MCF 10A (cell line): ENCODE measurements around the gene PPP3CA. TPM values are rescaled to one million over a fixed set of nuclear protein-coding genes. Genes with fewer than 3 reads are reported as not detected.
A peak's percentile ranks its signal among the peaks of the same experiment; 100 is the strongest.

Experiments used
- BruUV-seq: library from RNA; stranded (reverse); fragments of 400-500 nt; replicated peaks from 2 replicates; lab custom pipeline; 2021; lab: Mats Ljungman, UMichigan
- CTCF ChIA-PET: fragments of 300-600 bp; sonication (Branson Sonifier 250); formaldehyde crosslinking; extraction: SDS; loops from one replicate; lab custom pipeline; 2021; ENCODE audit warnings: antibody characterized with exemption, inconsistent platforms; lab: Yijun Ruan, JAX
- POLR2A ChIA-PET: fragments of 300-600, 350-650 bp; sonication (Branson Sonifier 250); formaldehyde crosslinking; extraction: SDS; loops from one replicate; lab custom pipeline; 2020; ENCODE audit warnings: antibody characterized with exemption, inconsistent platforms; lab: Yijun Ruan, JAX
- DNase-seq: peaks from one replicate; pipeline ENCODE4 v3.0.0-alpha.2; 2018; ENCODE audit not compliant: unreplicated experiment
- H3K27ac Mint-ChIP-seq: one replicate; pipeline ENCODE4 v1.8.0; 2022; ENCODE audit warnings: mild to moderate bottlenecking, low read depth, mixed read lengths; ENCODE audit not compliant: unreplicated experiment
- H3K27me3 Mint-ChIP-seq: one replicate; pipeline ENCODE4 v1.8.0; 2022; ENCODE audit warnings: mixed read lengths; ENCODE audit not compliant: insufficient read depth, unreplicated experiment
- H3K36me3 Mint-ChIP-seq: one replicate; pipeline ENCODE4 v1.8.0; 2022; ENCODE audit warnings: mild to moderate bottlenecking, moderate library complexity, mixed read lengths; ENCODE audit not compliant: insufficient read depth, unreplicated experiment
- H3K4me1 Mint-ChIP-seq: one replicate; pipeline ENCODE4 v1.8.0; 2022; ENCODE audit warnings: mixed read lengths; ENCODE audit not compliant: insufficient read depth, unreplicated experiment
- H3K4me3 Mint-ChIP-seq: one replicate; pipeline ENCODE4 v1.8.0; 2022; ENCODE audit warnings: mild to moderate bottlenecking, moderate library complexity, mixed read lengths; ENCODE audit not compliant: unreplicated experiment
- H3K9me3 Mint-ChIP-seq: one replicate; pipeline ENCODE4 v1.8.0; 2022; ENCODE audit warnings: mixed read lengths; ENCODE audit not compliant: unreplicated experiment
- CTCF ChIP-seq: fragments of 200-600 bp; IDR thresholded peaks from one replicate; pipeline ENCODE4 v1.8.0; 2022; ENCODE audit warnings: antibody characterized with exemption, mild to moderate bottlenecking; ENCODE audit not compliant: unreplicated experiment
- intact Hi-C: fragments of 100-400 bp; cut with micrococcal nuclease; formaldehyde crosslinking; loops from 2 replicates; pipeline ENCODE4 v1.14.1; 2022
- total RNA-seq: library from RNA; stranded (reverse); gene quantifications from 2 replicates; pipeline ENCODE4 v1.2.3, GENCODE V29; 2022

PPP3CA gene
- total RNA-seq, 1 experiment from 2014 or later: 73.0 TPM

GRCh38 chr4:101037938-101038413 is 309.4 kb downstream of the PPP3CA start:
- no TSS peak for BruUV-seq
- Mint-ChIP-seq H3K36me3 (peaks cover 22% of the 10 kb centered on the region), H3K9me3 (no peaks in the 10 kb centered on the region), H3K4me1 (peaks cover 16% of the 10 kb centered on the region), H3K4me3 (peak overlapping the region; percentile 24), H3K27ac (peak overlapping the region; percentile 97), H3K27me3 (no peaks in the 10 kb centered on the region)
- POLR2A ChIA-PET: interaction anchor here (0.8 kb wide), 1 partner anchor 18 kb away, joined by 5 read pairs; no protein-coding TSS in a partner anchor
- intact Hi-C loops: no loop called here
- CTCF ChIA-PET: interaction anchor here (0.5 to 0.6 kb wide), 2 partner anchors 13 to 201 kb away, joined by 3 to 4 read pairs; no protein-coding TSS in a partner anchor
- TF ChIP-seq CTCF: no peak
- peak; percentile 27 for DNase-seq

- no peak for TF ChIP-seq CTCF
- Mint-ChIP-seq H3K4me3 (peak overlapping the region; percentile 24), H3K27me3 (no peaks in the 10 kb centered on the region), H3K4me1 (peaks cover 16% of the 10 kb centered on the region), H3K27ac (peak overlapping the region; percentile 97), H3K9me3 (no peaks in the 10 kb centered on the region), H3K36me3 (peaks cover 23% of the 10 kb centered on the region)
- no TSS peak for BruUV-seq
- CTCF ChIA-PET: interaction anchor here (0.6 kb wide), 1 partner anchor 200 kb away, joined by 4 read pairs; no protein-coding TSS in a partner anchor
- intact Hi-C loops: no loop called here
- DNase-seq: peak; percentile 76
- POLR2A ChIA-PET: interaction anchor here (0.8 to 1.0 kb wide), 2 partner anchors 15 to 17 kb away, joined by 4 to 5 read pairs; no protein-coding TSS in a partner anchor
These were observed 310.1 kb downstream of the PPP3CA start for GRCh38 chr4:101037249-101037648.

- Mint-ChIP-seq H3K27ac (peak overlapping the region; percentile 97), H3K9me3 (no peaks in the 10 kb centered on the region), H3K4me1 (peaks cover 16% of the 10 kb centered on the region), H3K36me3 (peaks cover 31% of the 10 kb centered on the region), H3K4me3 (no peak overlapping the region), H3K27me3 (no peaks in the 10 kb centered on the region)
- BruUV-seq: no TSS peak
- POLR2A ChIA-PET: interaction anchor here (0.6 kb wide), 2 partner anchors 646 to 781 kb away, joined by 3 to 5 read pairs; no protein-coding TSS in a partner anchor
- intact Hi-C loops: no loop called here
- DNase-seq: no peak
- CTCF ChIA-PET: interaction anchor here (0.6 to 1.5 kb wide), 3 partner anchors 9 to 947 kb away, joined by 3 to 5 read pairs (median 3); no protein-coding TSS in a partner anchor
- no peak for TF ChIP-seq CTCF
These were observed 311.8 kb downstream of the PPP3CA start for GRCh38 chr4:101035487-101035886.

- no peak overlapping the region for H3K4me3 Mint-ChIP-seq
These were observed 313.3 kb downstream of the PPP3CA start for GRCh38 chr4:101033986-101034385.

More at GRCh38 chr4:101033986-101034385, 313.3 kb downstream of the PPP3CA start:
- peaks cover 31% of the 10 kb centered on the region for H3K36me3 Mint-ChIP-seq
- no peaks in the 10 kb centered on the region for H3K9me3 Mint-ChIP-seq
- ChIA-PET POLR2A (no interaction called here), CTCF (interaction anchor here (0.6 kb wide), 2 partner anchors 10 to 73 kb away, joined by 3 read pairs; no protein-coding TSS in a partner anchor)
- H3K27ac Mint-ChIP-seq: peak overlapping the region; percentile 42
- no peak for DNase-seq
- no TSS peak for BruUV-seq
- H3K4me1 Mint-ChIP-seq: peaks cover 16% of the 10 kb centered on the region
- no peaks in the 10 kb centered on the region for H3K27me3 Mint-ChIP-seq
- intact Hi-C loops: no loop called here
- no peak for TF ChIP-seq CTCF
